ENCODE data around the gene R3HDM2.

Gene R3HDM2

DNA sequence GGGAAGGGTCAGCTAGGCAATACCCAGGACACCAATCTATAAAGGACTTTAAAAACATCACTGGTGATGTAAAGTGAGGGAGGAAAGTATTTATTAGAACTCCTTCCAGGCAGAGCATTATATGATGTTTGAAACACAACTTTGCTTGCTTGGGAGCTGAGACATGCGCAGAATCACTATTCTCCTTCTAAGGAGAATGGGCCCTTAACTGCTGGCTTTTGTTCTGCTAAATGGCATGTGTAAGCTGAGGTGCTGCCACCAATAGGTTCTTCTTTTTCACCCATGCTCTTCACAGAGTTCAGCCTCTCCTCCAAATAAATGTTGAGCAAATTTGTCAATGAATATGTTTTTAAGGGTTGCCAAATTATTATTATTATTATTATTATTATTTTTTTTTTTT lies 183.8 kb downstream of the R3HDM2 start:
- H3K4me3 ChIP-seq (ENCODE audit: low read depth, low read length), result no peak overlapping the region
- TF ChIP-seq CTCF (IDR thresholded peaks at IDR 0.05; ENCODE audit: low read depth, low read length), result no peak

GRCh38 chr12:57244312-57244696 lies 186.5 kb downstream of the R3HDM2 start:
- TF ChIP-seq CTCF (IDR thresholded peaks at IDR 0.05; ENCODE audit: low read depth, low read length), result no peak
- no peak overlapping the region for H3K4me3 ChIP-seq (ENCODE audit: low read depth, low read length)

GRCh38 chr12:57243521-57244311 lies 187.1 kb downstream of the R3HDM2 start:
- peak; percentile 71 for TF ChIP-seq CTCF (IDR thresholded peaks at IDR 0.05; ENCODE audit: low read depth, low read length)
- H3K4me3 ChIP-seq (ENCODE audit: low read depth, low read length), result peak overlapping the region; percentile 14; the same call in 1 of the 2 replicates

DNA sequence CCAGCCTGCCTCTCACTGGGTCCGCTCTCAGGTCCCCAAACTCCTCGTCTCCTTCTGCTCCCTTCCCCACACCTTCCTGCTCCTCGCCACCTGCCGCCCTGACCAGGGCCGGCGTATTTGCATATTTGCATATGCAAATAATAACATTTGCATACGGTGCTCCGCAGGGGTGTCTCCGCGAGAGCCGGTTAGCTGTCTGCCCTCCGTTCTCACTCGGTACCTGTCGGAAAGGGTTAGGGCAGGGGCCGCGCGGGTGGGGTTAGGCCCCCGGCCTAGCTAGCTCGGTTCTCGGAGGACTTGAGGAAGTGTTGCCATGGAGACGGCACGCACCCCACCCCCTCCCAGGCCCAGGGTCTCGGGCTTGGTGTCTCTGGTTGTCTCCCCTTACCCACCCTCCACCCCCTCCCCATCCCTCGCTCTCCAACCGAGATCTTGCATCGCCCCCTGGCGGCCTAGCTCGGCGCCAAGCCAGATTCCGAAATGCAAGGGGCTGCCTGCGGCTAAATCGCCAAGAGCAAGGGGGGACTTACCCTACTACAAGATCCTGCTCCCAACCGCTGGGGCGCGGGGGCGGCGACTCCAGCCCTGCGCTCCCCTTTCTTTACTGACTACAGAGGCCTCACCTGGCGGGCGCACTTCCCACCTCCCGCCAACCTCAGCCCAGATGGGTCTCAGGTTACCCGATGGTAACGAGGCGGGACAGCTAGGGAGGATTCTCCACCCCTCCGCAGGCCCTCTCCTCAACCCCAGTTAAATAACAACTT lies 188.0 kb downstream of the R3HDM2 start:
- H3K4me3 ChIP-seq (ENCODE audit: low read depth, low read length), result no peak overlapping the region
- TF ChIP-seq CTCF (IDR thresholded peaks at IDR 0.05; ENCODE audit: low read depth, low read length), result peak; percentile 52

DNA sequence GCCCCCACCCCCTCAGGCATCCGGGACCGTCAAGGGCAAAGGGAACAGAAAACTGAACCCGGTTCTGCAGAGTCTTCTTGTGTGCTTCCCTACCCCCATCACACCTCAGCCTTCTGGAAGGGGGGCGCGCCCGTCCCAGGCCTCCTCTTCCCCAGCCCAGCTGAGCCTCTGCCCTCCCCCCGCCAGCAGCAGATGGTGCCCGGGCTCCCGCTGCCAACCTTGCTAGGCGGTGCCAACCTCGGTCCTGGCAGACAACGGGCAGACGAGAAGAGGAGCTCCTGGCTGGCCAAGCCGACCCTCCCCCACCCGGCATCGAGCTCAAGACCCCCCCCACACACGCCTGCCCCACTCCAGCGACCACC lies 188.5 kb downstream of the R3HDM2 start:
- no peak overlapping the region for H3K4me3 ChIP-seq (ENCODE audit: low read depth, low read length)
- TF ChIP-seq CTCF (IDR thresholded peaks at IDR 0.05; ENCODE audit: low read depth, low read length), result no peak

DNA sequence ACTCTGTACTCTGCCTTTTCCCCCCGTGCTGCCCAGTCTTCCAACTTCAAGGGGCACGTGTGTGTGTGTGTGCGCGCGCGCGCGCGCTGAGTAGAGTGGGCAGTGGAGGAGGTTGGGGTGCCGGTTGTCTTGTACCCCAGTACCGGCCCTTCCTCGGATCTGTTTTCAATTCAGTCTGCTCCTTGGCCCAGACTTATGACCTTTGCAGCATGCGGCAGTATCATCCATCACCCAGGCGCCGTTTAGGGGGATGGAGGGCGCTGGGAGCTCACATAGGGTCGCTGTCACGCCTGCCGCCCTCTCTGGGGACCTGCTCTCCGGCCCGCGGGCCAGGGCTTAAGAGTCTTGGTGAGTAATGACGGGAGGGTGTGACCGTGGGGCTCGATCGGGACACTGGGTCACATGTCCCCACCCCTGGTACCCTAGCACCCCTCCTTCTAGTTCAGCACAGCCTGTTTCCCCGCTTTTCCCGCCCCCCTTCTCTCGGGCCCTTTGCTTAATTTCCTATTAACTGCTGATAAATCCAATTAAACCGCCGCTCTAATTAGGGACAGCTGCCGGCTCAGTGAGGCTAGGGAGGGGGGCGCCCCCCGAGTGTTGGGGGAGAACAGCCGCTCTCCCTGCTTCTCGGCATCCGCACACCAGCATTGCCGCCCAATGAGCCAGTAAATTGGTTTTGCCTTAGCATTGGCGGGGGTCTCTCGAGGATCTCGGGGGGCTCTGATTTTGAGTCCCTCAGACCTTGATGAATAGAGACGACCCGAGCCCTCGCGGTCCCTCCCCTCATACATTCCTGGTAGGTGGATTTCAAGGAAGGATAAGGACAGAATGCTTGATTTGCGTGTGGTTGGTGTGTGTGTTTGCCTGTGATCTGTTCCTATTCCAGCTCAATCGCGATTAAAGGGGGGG lies 189.2 kb downstream of the R3HDM2 start:
- H3K4me3 ChIP-seq (ENCODE audit: low read depth, low read length), result peak overlapping the region; percentile 76
- TF ChIP-seq CTCF (IDR thresholded peaks at IDR 0.05; ENCODE audit: low read depth, low read length), result no peak

Measured in WI38 (cell line).